ENCODE measurements around the gene PDE5A. TPM values are rescaled to one million over a fixed set of nuclear protein-coding genes. Genes with fewer than 3 reads are reported as not detected.

PDE5A gene
- total and polyA plus RNA-seq, 4 donors = 3.8 to 121 (median 16.9) TPM

- DNase-seq = no peak
- no peak for ATAC-seq (ENCODE audit: insufficient read depth, low FRiP score)
- no peak overlapping the region for H3K4me3 ChIP-seq
- H3K27me3 ChIP-seq (ENCODE audit: control insufficient read depth in 3 of 3, insufficient read depth in 3 of 3, low read length in 2 of 3) = no peaks in the 10 kb centered on the region
- H3K9ac ChIP-seq (ENCODE audit: insufficient read depth in 1 of 2, low read length in 2 of 2) = no peak overlapping the region
- peaks cover 6 to 40% (median 18%) of the 10 kb centered on the region in 4 donors for H3K36me3 ChIP-seq (ENCODE audit: control insufficient read depth in 4 of 4, insufficient read depth in 4 of 4, low read length in 4 of 4)
- H3K4me1 ChIP-seq (ENCODE audit: control insufficient read depth in 5 of 5, insufficient read depth in 5 of 5, low read length in 5 of 5) = peaks cover 0 to 7% (median 0%) of the 10 kb centered on the region in 5 donors
- no peak for TF ChIP-seq CTCF (IDR thresholded peaks at IDR 0.05; ENCODE audit: control extremely low read depth, extremely low read depth)
- H3K27ac ChIP-seq (ENCODE audit: low read depth in 1 of 2, low read length in 1 of 2) = no peak overlapping the region
- no peaks in the 10 kb centered on the region for H3K9me3 ChIP-seq (ENCODE audit: control insufficient read depth in 4 of 4, insufficient read depth in 3 of 4, low read length in 3 of 4)
- WGBS, 2 donors = 98 to 100% methylated on average over 1 of the region's 1 CpG
Measured at GRCh38 chr4:119504616-119505015, 124.0 kb downstream of the PDE5A start.

DNA sequence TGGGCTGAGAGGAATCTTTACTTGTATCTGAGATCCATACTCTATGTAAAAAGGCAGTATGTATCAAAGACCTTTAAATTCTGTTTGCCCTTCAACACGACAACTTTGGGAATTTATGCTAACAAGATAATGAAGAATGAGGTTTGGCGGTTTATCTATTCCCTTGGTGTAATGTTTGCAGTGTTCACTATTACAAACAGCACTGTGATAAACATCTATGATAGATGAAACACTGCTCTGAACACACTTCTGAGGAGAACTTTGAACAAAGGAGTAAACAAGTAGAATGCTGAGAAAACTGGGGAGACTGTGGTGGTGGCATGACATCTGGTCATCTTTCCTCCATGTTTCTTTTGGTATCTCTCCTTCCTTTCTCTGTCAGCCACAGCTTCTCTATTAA lies 126.9 kb downstream of the PDE5A start:
- H3K4me1 ChIP-seq (ENCODE audit: control insufficient read depth in 5 of 5, insufficient read depth in 5 of 5, low read length in 5 of 5) = peaks cover 0 to 4% (median 1%) of the 10 kb centered on the region in 5 donors
- H3K9me3 ChIP-seq (ENCODE audit: control insufficient read depth in 4 of 4, insufficient read depth in 3 of 4, low read length in 3 of 4) = no peaks in the 10 kb centered on the region
- no peak overlapping the region for H3K9ac ChIP-seq (ENCODE audit: insufficient read depth in 1 of 2, low read length in 2 of 2)
- H3K27ac ChIP-seq (ENCODE audit: low read depth in 1 of 2, low read length in 1 of 2) = no peak overlapping the region
- no peak for TF ChIP-seq CTCF (IDR thresholded peaks at IDR 0.05; ENCODE audit: control extremely low read depth, extremely low read depth)
- WGBS, 2 donors = 74 to 84% methylated on average over 2 of the region's 2 CpGs
- ATAC-seq (ENCODE audit: insufficient read depth, low FRiP score) = no peak
- no peaks in the 10 kb centered on the region for H3K27me3 ChIP-seq (ENCODE audit: control insufficient read depth in 3 of 3, insufficient read depth in 3 of 3, low read length in 2 of 3)
- DNase-seq = no peak
- H3K4me3 ChIP-seq = no peak overlapping the region
- peaks cover 11 to 47% (median 20%) of the 10 kb centered on the region in 4 donors for H3K36me3 ChIP-seq (ENCODE audit: control insufficient read depth in 4 of 4, insufficient read depth in 4 of 4, low read length in 4 of 4)

GRCh38 chr4:119498527-119498926 lies 130.1 kb downstream of the PDE5A start:
- H3K27ac ChIP-seq (ENCODE audit: low read depth in 1 of 2, low read length in 1 of 2) = peak overlapping the region in 1 of 2 donors; percentile 33

More at GRCh38 chr4:119498527-119498926, 130.1 kb downstream of the PDE5A start:
- DNase-seq (peak; percentile 25 to 68 (median 59)), ATAC-seq (ENCODE audit: insufficient read depth, low FRiP score) (peak; percentile 34)
- Histone ChIP-seq H3K9me3 (ENCODE audit: control insufficient read depth in 4 of 4, insufficient read depth in 3 of 4, low read length in 3 of 4) (no peaks in the 10 kb centered on the region), H3K36me3 (ENCODE audit: control insufficient read depth in 4 of 4, insufficient read depth in 4 of 4, low read length in 4 of 4) (peaks cover 14 to 39% (median 17%) of the 10 kb centered on the region in 4 donors), H3K4me1 (ENCODE audit: control insufficient read depth in 5 of 5, insufficient read depth in 5 of 5, low read length in 5 of 5) (peaks cover 0 to 4% (median 0%) of the 10 kb centered on the region in 5 donors), H3K9ac (ENCODE audit: insufficient read depth in 1 of 2, low read length in 2 of 2) (peak overlapping the region in 1 of 2 donors; percentile 58), H3K4me3 (no peak overlapping the region), H3K27me3 (ENCODE audit: control insufficient read depth in 3 of 3, insufficient read depth in 3 of 3, low read length in 2 of 3) (no peaks in the 10 kb centered on the region)
- WGBS, 2 donors = 67 to 78% methylated on average over 3 of the region's 3 CpGs
- TF ChIP-seq CTCF (IDR thresholded peaks at IDR 0.05; ENCODE audit: control extremely low read depth, extremely low read depth) = no peak

Data from lung (tissue), 12 donors.